ENCODE data around the gene BRIX1. TPM values are rescaled to one million over a fixed set of nuclear protein-coding genes. Genes with fewer than 3 reads are reported as not detected.

The BRIX1 gene
- total RNA-seq, 1 donor from 2014 or later = 15.7 TPM

DNA sequence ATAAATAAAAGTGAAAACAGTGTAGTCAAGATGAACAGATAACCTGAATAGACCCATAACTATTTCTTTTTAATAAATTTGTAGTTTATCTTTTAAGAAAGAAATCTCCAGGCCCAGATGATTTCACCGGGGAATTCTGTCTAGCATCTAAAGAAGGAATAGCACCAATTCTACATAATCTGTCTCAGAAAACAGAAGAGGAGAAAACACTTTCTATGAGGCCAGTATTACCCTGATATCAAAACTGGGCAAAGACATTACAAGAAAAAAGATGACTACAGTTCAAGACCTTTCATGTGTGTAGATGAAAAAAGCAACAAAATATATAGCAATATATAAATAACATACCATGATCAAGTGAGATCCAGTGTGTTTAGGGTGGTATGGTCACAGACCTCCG is 45.1 kb upstream of the BRIX1 start:
- Mint-ChIP-seq H3K27ac (ENCODE audit: unreplicated experiment) (no peak overlapping the region), H3K36me3 (ENCODE audit: low read depth) (no peaks in the 10 kb centered on the region), H3K4me3 (ENCODE audit: unreplicated experiment) (no peak overlapping the region), H3K4me1 (ENCODE audit: low read depth) (peaks cover 7% of the 10 kb centered on the region), H3K27me3 (ENCODE audit: low read depth) (no peaks in the 10 kb centered on the region), H3K9me3 (ENCODE audit: low read depth) (peaks cover 12% of the 10 kb centered on the region)
- TF ChIP-seq, protein P1, sequence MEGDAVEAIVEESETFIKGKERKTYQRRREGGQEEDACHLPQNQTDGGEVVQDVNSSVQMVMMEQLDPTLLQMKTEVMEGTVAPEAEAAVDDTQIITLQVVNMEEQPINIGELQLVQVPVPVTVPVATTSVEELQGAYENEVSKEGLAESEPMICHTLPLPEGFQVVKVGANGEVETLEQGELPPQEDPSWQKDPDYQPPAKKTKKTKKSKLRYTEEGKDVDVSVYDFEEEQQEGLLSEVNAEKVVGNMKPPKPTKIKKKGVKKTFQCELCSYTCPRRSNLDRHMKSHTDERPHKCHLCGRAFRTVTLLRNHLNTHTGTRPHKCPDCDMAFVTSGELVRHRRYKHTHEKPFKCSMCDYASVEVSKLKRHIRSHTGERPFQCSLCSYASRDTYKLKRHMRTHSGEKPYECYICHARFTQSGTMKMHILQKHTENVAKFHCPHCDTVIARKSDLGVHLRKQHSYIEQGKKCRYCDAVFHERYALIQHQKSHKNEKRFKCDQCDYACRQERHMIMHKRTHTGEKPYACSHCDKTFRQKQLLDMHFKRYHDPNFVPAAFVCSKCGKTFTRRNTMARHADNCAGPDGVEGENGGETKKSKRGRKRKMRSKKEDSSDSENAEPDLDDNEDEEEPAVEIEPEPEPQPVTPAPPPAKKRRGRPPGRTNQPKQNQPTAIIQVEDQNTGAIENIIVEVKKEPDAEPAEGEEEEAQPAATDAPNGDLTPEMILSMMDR (IDR thresholded peaks at IDR 0.05) = no peak
- DNase-seq (ENCODE audit: low spot score) = no peak

DNA sequence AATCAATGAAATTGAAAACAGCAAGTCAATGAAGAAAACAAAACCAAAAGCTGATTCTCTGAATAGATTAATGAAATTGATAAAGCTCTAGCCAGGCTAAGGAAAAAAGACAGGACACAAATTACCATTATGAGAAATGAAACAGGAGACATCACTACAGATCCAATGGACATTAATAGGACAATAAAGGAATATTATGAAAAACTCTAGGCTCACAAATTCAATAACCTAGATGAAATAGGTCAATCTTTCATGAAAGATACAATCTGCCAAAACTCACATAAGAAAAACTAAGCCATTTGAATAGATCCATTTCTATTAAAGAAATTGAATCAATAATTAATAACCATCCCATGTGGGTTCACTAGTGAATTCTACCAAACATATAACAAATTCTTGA is 39.2 kb upstream of the BRIX1 start:
- H3K9me3 Mint-ChIP-seq (ENCODE audit: low read depth) = peaks cover 35% of the 10 kb centered on the region
- no peak for DNase-seq (ENCODE audit: low spot score)
- peaks cover 15% of the 10 kb centered on the region for H3K36me3 Mint-ChIP-seq (ENCODE audit: low read depth)
- H3K27me3 Mint-ChIP-seq (ENCODE audit: low read depth) = no peaks in the 10 kb centered on the region
- no peak overlapping the region for H3K27ac Mint-ChIP-seq (ENCODE audit: unreplicated experiment)
- no peaks in the 10 kb centered on the region for H3K4me1 Mint-ChIP-seq (ENCODE audit: low read depth)
- TF ChIP-seq, protein P1 (IDR thresholded peaks at IDR 0.05) = no peak
- H3K4me3 Mint-ChIP-seq (ENCODE audit: unreplicated experiment) = no peak overlapping the region

DNA sequence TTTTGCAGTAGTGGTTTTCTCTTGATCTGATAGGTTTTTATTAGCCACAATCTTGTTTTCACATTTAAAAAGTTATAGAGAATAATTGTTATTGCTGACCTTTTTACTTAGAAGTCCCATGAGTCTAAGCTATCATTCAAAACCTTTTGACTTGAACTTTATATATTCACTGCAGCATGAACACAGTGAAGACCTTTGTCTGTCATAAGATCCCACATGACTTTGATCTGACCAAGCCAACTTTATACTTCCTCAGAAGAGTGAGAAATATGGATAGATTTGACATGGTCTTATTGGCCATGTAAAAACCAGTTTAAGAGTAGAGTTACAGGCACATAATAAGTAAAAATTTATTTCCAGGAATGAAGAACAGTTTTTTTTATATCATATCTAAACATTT is 34.3 kb upstream of the BRIX1 start:
- H3K9me3 Mint-ChIP-seq (ENCODE audit: low read depth) = peaks cover 20% of the 10 kb centered on the region
- H3K36me3 Mint-ChIP-seq (ENCODE audit: low read depth) = peaks cover 9% of the 10 kb centered on the region
- H3K4me1 Mint-ChIP-seq (ENCODE audit: low read depth) = no peaks in the 10 kb centered on the region
- H3K27me3 Mint-ChIP-seq (ENCODE audit: low read depth) = no peaks in the 10 kb centered on the region
- no peak for DNase-seq (ENCODE audit: low spot score)
- TF ChIP-seq, protein P1 (IDR thresholded peaks at IDR 0.05) = no peak
- H3K27ac Mint-ChIP-seq (ENCODE audit: unreplicated experiment) = no peak overlapping the region
- no peak overlapping the region for H3K4me3 Mint-ChIP-seq (ENCODE audit: unreplicated experiment)

DNA sequence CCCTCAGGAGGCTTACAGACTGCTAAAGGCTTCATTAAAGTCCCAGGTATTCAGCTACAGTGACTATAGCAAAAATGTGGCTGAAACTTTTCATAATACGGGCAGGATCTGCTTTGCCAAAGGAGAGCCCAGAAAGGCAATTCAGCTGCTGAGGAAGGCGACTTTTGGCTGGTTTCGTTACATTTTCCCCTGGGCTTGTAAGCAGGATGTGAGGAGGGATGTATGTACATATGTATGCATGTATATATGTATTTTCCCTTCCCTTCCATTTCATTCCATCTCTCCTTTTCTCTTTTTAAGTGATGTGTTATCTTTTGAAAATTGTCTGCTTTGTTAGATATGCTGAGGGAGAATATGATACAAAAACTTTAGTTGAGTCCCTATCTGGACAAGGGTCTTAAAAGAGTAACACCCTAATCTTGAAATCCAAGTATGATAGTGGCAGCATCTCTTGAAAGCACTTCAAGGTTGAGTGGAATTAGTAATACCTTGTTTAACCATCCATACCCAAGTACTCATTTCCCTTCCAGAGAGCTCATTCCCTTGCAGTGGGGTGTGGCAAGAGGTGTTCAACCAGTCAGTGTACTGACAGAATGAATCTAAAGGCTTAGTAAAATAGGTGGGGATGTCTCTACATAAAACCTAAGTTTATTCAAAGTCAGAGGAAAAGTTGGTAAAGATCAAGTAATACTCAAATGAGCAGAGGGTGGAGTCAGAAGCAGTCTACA is 29.0 kb upstream of the BRIX1 start:
- Mint-ChIP-seq H3K36me3 (ENCODE audit: low read depth) (no peaks in the 10 kb centered on the region), H3K4me1 (ENCODE audit: low read depth) (peaks cover 6% of the 10 kb centered on the region), H3K27me3 (ENCODE audit: low read depth) (no peaks in the 10 kb centered on the region), H3K9me3 (ENCODE audit: low read depth) (no peaks in the 10 kb centered on the region), H3K27ac (ENCODE audit: unreplicated experiment) (no peak overlapping the region), H3K4me3 (ENCODE audit: unreplicated experiment) (no peak overlapping the region)
- DNase-seq (ENCODE audit: low spot score) = no peak
- TF ChIP-seq, protein P1 (IDR thresholded peaks at IDR 0.05) = no peak

DNA sequence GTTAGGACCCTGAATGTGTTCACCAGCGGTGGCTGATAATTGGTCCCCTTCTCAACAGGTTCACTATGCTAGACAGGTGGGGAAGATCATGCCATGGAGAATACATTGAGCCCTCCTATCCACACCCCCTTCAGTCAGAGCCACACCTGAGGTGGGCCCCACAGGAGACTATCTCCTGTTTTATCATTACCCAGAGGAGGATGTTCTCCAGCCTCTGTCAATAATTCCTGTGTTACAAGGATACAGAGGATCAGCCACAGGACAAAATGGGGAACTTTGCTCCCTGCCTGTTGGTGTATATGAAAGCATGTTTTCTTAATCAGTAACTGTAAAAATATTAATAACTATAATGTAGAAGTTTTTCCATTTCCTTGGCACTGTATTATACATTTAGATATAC is 26.1 kb upstream of the BRIX1 start:
- Mint-ChIP-seq H3K4me3 (ENCODE audit: unreplicated experiment) (no peak overlapping the region), H3K27me3 (ENCODE audit: low read depth) (no peaks in the 10 kb centered on the region), H3K9me3 (ENCODE audit: low read depth) (no peaks in the 10 kb centered on the region), H3K27ac (ENCODE audit: unreplicated experiment) (no peak overlapping the region), H3K36me3 (ENCODE audit: low read depth) (no peaks in the 10 kb centered on the region), H3K4me1 (ENCODE audit: low read depth) (peaks cover 14% of the 10 kb centered on the region)
- TF ChIP-seq, protein P1 (IDR thresholded peaks at IDR 0.05) = no peak
- DNase-seq (ENCODE audit: low spot score) = no peak

Measured in chondrocyte (in vitro differentiated cells).